Liver (tissue), 3 donors: ENCODE results near the gene CLCF1.

Source experiments
- CTCF ChIP-seq: fragments of 150-350 bp; IDR thresholded peaks from 2 replicates; pipeline ENCODE4 v1.5.1; 2017; ENCODE audit warnings: improper control_type of control experiment, low read depth, low read length; ENCODE audit not compliant: missing input control
- HNF4A ChIP-seq, 2 donors: conservative IDR thresholded peaks; 2 replicates each; pipeline ENCODE4 v1.6.1; 2016; ENCODE audit warnings: antibody characterized with exemption in 2 of 2, mild to moderate bottlenecking in 2 of 2
- JUND ChIP-seq, 2 donors: IDR thresholded peaks; 2 replicates each; pipeline ENCODE4 v1.6.1; 2016; ENCODE audit warnings: antibody characterized with exemption in 2 of 2
- NR2F2 ChIP-seq: IDR thresholded peaks from 2 replicates; pipeline ENCODE4 v1.6.1; 2016; ENCODE audit warnings: antibody characterized with exemption
- donor health status: healthy.
- donor health status: healthy.

- TF ChIP-seq CTCF (no peak), HNF4A (conservative IDR thresholded peaks at IDR 0.05) (no peak), JUND (IDR thresholded peaks at IDR 0.05) (no peak), NR2F2 (no peak)
These were observed 24.1 kb upstream of the CLCF1 start for GRCh38 chr11:67397536-67397935.
